NCI-H2107 treated with DMSO at 0.1 percent for 48 hours (cell line): ENCODE data around the gene ZNF512B.
"Not testable (repeated sequence)": the region's sequence is repeated elsewhere in the genome, so short reads cannot be mapped to it uniquely, and the experiment has no call there.

Experiments used
- DNase-seq: peaks from one replicate; lab custom pipeline; 2025; ENCODE audit not compliant: unreplicated experiment; lab: John Stamatoyannopoulos, UW

Gene ZNF512B, protein sequence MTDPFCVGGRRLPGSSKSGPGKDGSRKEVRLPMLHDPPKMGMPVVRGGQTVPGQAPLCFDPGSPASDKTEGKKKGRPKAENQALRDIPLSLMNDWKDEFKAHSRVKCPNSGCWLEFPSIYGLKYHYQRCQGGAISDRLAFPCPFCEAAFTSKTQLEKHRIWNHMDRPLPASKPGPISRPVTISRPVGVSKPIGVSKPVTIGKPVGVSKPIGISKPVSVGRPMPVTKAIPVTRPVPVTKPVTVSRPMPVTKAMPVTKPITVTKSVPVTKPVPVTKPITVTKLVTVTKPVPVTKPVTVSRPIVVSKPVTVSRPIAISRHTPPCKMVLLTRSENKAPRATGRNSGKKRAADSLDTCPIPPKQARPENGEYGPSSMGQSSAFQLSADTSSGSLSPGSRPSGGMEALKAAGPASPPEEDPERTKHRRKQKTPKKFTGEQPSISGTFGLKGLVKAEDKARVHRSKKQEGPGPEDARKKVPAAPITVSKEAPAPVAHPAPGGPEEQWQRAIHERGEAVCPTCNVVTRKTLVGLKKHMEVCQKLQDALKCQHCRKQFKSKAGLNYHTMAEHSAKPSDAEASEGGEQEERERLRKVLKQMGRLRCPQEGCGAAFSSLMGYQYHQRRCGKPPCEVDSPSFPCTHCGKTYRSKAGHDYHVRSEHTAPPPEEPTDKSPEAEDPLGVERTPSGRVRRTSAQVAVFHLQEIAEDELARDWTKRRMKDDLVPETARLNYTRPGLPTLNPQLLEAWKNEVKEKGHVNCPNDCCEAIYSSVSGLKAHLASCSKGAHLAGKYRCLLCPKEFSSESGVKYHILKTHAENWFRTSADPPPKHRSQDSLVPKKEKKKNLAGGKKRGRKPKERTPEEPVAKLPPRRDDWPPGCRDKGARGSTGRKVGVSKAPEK

DNA sequence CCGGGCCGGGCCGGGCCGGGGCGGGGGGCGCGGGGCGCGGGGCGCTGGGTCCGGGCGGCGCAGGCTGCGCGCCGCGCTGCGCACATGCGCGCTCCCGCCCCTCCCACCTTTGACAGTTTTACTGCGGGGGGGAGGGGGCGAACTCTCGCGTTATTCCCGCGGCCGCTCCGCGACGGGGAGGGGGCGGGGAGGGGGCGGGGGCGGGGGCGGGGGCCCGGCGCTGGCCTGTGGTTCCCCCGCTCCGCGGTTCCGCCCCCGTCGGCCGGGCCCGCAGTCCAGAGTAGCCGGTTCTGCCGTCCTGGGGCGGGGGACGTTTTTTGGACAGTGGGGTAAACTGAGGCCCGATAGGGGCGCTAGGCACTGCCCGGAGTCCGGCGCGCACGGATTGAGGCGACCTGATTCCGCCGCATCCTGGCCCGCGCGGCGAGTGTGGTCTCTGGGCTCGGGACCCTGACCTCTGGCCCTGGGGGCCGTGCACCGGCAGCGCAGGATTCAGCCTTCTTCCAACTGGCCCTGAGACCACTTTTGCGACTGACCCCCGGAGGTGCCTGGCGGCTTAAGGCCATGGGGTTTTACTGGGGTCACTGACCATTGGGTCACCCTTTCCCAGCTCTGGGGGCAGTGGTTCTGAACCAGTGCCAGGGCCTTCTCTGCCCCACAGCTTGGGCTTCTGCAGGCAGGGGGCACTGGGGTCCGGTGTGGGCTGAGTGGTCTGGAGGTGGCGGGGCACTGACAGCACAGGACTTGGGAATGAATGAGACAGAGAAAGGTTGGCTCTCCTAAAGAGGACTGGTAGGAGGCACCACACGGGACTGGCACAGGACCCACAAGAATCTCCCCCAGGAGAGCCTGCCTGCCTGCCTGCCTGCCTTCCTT, at the start of gene ZNF512B:
Gene ZNF512B (minus strand): TSS at position 93 of the 876 bp plus-strand sequence. CDS start 1,980 bp downstream, outside the sequence.
- DNase-seq: no peak

GRCh38 chr20:64015635-64016034, 45.9 kb upstream of the ZNF512B start:
- no peak for DNase-seq

GRCh38 chr20:64012385-64013154, 42.8 kb upstream of the ZNF512B start:
- not testable (repeated sequence) for DNase-seq

- no peak for DNase-seq
These were observed 41.6 kb upstream of the ZNF512B start for GRCh38 chr20:64011366-64011779.

DNA sequence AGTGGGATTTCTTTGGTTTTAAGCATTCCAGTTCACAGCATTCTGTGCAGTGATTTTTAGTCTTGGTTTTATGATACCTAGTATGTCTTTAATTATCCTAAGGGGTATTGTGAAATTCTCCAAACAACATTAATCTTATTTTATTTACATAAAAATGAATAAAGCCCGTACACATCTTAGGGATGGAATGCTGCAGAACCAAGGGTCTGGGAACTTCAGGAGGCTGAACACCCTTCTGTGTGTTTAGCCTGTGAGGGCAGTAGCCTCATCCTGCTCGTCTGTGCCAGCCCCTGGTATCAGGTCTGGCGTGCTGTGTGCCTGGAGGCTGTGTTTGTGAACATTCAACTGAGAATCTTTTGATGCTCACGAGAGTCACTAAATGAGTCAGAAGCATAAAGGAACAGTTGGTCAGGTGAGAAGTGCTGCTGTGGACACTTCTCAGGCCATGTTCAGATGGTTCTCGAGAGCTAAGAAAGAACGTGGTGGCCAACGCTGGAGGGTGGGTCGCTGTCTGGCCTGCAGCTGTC, 41.0 kb upstream of the ZNF512B start:
- no peak for DNase-seq

DNA sequence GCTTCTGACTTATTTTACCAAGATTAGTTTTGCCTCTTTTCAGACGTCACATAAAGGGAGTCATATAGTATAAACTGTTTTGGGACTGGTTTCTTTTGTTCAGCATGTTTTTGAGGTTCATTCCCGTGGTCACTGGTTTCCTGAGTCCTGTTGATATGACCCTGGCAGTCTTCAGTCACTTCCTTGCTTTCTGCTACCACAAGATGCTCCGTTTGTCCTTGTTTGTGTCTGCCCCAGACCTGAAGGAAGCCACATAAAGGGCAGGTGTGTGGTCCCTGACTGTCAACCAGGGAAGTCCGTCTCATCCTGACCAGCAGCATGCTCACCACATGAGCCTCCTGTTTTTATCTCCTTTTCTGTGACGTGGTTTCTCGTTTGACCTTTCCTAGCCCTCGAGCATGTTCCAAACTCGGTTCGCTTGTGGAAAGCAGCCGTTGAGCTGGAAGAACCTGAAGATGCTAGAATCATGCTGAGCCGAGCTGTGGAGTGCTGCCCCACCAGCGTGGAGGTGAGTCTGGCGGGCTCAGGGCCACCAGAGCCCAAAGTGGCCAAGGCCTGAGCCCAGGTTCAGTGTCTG, 40.2 kb upstream of the ZNF512B start:
- DNase-seq: no peak

DNA sequence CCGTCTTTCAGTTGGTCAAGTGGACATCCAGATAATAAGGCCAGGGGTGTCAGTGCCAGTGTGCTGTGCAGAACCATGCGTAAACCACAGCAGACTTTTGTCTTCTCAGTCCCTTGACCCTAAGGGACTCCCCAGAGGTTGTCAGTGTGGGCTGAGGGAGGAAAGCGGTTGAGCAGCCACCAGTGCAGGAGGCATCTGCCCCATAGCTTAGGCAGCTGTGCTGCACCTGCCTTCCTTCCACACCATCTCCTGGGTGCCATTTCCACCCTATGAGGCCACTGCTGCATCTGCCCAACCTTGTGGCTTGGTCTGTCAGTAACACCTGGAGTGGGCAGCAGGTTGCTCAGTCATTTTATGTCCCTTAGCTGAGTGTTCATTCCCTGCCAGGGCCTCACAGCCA, 37.2 kb upstream of the ZNF512B start:
- no peak for DNase-seq

DNA sequence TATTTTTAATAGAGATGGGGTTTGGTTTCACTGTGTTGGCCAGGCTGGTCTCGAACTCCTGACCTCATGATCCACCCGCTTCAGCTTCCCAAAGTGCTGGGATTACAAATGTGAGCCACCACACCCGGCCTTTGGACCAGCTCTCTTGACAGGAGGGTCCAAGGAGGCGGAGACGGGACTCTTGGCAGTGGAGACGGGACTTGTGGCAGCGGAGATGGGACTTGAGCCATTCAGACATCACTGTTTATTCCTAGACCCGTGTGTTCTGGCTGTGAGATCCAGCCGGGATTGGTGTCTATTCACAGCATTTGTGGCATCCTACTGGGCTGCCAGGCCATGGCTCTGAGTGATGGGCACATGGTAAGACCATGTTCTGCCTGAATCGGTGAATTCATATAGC, 36.8 kb upstream of the ZNF512B start:
- no peak for DNase-seq

DNA sequence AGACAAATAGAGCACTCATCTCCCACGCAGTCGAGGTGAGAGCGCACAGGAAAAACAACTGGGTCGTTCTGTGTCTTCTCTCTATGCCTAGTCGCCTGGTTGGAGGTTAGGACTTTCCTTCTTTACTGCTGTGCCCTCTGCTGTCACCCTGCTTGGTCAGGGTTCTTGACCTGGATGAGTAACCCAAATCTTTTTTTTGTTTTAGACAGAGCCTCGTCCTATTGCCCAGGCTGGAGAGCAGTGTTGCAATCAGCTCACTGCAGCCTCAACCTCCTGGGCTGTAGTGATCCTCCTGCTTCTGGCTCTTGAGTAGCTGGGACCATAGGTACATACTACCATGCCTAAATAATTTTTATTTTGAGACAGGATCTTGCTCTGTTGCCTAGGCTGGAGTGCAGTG, 35.7 kb upstream of the ZNF512B start:
- DNase-seq: no peak

- DNase-seq: no peak
These were observed 34.4 kb upstream of the ZNF512B start for GRCh38 chr20:64003960-64004725.

GRCh38 chr20:64001607-64002011, 31.9 kb upstream of the ZNF512B start:
- DNase-seq: peak; percentile 97

GRCh38 chr20:64000906-64001305, 31.2 kb upstream of the ZNF512B start:
- DNase-seq: no peak

DNA sequence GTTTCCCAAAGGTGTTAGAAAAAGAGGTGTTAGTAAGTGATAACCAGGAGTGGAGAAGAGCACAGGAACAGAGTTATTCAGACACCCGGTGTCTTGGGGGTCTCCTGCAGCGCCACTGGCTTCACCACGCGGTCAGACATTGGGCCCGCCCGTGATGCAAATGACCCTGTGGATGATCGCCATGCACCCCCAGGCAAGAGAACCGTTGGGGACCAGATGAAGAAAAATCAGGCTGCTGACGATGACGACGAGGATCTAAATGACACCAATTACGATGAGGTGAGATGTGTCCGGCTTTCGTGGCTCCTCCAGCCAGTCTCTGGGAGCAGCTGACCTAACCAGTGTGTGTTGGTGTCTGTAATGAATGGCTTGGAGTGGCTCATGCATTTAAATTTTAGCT, 13.2 kb upstream of the ZNF512B start:
- no peak for DNase-seq

GRCh38 chr20:63980806-63981728, 11.3 kb upstream of the ZNF512B start, which contains the start of gene PRPF6:
Gene PRPF6, plus strand, starts transcription at chr20:63981132. Its CDS starts 114 bp downstream, at chr20:63981246.
- peak; percentile 89 for DNase-seq

DNA sequence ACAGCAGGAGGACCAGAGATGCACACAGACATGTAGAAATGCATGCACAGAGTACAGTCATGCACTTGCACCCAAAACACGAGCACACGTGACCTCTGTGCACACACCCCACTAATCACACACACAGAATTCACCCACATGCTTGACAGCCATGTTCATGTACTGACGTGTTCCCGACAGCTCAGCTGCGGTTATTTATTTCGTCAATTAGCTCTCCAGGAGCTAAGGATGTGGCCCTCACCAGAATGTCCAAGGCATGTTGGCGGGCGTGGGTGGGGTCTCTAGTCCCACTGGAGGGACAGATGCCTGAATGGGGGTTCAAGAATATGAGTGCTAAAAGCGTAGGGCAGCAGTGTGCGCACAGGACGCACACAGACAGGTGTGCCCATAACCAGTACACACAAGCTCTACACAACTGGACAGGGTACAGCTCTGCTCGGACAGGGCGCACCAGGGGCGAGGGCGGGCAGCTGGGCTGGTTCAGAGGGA, 10.6 kb upstream of the ZNF512B start:
- no peak for DNase-seq

GRCh38 chr20:63979557-63980316, 10.0 kb upstream of the ZNF512B start, which contains the start of gene SAMD10:
Gene SAMD10, minus strand, starts transcription at chr20:63979642. Its CDS starts 175 bp downstream, at chr20:63979467.
- peak; percentile 37 for DNase-seq

DNA sequence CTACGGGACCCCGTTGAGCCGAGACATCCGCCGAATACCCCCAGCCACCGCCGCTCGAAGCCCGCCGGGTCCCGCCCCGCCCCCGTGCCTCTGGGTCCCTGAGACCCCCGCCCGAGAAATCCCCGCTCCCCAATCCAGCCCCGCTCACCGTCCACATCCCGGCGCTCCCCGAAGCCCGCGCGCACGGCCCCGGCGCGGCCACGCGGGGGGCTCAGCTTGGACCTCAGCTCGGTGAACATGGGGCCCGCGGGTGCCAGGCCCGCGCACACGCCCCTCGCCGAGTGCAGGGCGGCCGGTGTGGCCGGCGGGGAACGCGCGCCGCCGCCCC, 9.5 kb upstream of the ZNF512B start:
- DNase-seq: no peak
